ENCODE measurements around the gene TMTC2.

The TMTC2 gene

DNA sequence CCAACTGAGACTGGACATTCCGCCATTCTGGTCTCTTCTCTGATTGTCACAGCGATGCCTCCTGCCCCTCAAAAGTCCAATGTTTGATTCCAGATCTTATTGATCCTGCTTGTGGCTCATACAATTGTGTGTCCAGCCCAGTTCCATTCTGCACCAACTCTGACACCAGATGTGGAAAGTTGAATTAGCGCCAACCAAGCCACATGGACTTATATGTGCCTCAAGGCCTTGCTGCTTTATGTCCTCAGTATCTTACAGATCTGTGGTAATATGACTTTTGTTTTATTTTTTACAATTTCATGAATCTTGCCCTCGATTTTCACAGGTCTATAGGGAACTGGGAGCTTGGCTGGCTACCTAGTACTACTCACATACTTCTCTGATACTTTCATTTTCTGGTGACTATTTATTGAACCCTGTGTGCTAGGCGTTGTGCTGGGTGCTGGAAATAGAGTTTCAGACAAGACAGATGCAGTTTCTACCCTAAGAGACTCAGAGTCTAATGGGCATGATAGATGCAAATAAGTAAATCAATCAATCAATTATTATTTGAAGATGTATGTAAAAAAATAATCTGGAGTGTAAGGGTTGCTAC, 472.0 kb downstream of the TMTC2 start:
- H3K4me3 ChIP-seq (replicated peaks; ENCODE audit: low read depth, low read length): no peak overlapping the region
- TF ChIP-seq CTCF (IDR thresholded peaks at IDR 0.05; ENCODE audit: low read depth, low read length, missing control alignments): no peak
- no peak for DNase-seq (ENCODE audit: extremely low read depth, low read depth)

- TF ChIP-seq CTCF (IDR thresholded peaks at IDR 0.05; ENCODE audit: low read depth, low read length, missing control alignments): no peak
- no peak for DNase-seq (ENCODE audit: extremely low read depth, low read depth)
- no peak overlapping the region for H3K4me3 ChIP-seq (replicated peaks; ENCODE audit: low read depth, low read length)
Observed at GRCh38 chr12:83161456-83161855, 474.8 kb downstream of the TMTC2 start.

DNA sequence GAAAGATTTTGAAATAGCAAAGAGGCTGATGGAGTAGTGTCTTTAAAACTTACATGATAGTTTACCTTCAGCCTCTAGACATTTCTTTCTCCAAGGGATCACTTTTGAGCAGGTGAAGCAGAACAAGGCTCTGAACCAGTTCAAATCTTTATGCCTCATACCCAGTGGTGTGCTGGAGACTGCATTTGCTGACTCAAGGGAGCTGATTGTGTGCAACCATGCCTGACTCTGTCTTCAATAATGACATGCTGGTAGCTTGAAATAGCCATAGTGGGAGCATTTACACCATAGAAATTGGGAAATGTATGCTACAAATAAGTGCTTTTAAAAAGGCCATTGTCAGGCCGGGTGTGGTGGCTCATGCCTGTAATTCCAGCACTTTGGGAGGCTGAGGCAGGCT, 482.0 kb downstream of the TMTC2 start:
- no peak overlapping the region for H3K4me3 ChIP-seq (replicated peaks; ENCODE audit: low read depth, low read length)
- no peak for DNase-seq (ENCODE audit: extremely low read depth, low read depth)
- no peak for TF ChIP-seq CTCF (IDR thresholded peaks at IDR 0.05; ENCODE audit: low read depth, low read length, missing control alignments)

GRCh38 chr12:83172441-83172840, 485.7 kb downstream of the TMTC2 start:
- no peak overlapping the region for H3K4me3 ChIP-seq (replicated peaks; ENCODE audit: low read depth, low read length)
- no peak for DNase-seq (ENCODE audit: extremely low read depth, low read depth)
- TF ChIP-seq CTCF (IDR thresholded peaks at IDR 0.05; ENCODE audit: low read depth, low read length, missing control alignments): no peak

GRCh38 chr12:83172866-83173649, 486.4 kb downstream of the TMTC2 start:
- DNase-seq (ENCODE audit: extremely low read depth, low read depth): no peak
- H3K4me3 ChIP-seq (replicated peaks; ENCODE audit: low read depth, low read length): no peak overlapping the region
- TF ChIP-seq CTCF (IDR thresholded peaks at IDR 0.05; ENCODE audit: low read depth, low read length, missing control alignments): no peak

DNA sequence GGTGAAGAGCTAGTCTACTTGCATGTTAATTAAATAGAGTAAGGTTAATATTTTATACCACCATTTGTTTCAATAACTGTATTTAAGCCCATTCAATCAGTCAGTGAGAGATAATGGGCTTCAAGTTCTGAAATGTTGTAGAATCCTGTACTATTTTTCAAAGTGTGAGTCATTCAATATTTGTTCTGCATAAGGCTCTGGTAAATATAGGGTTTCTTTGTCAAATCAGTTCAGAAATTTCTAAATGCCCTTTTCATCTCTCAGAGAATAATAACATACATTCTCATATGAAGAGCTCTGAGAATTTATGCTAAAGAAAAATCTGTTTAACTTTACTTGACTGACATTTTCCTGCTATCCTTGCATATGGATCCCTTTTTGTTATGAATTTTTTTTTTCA, 493.3 kb downstream of the TMTC2 start:
- no peak for DNase-seq (ENCODE audit: extremely low read depth, low read depth)
- no peak for TF ChIP-seq CTCF (IDR thresholded peaks at IDR 0.05; ENCODE audit: low read depth, low read length, missing control alignments)
- no peak overlapping the region for H3K4me3 ChIP-seq (replicated peaks; ENCODE audit: low read depth, low read length)

Data from HFF-Myc (cell line).